ENCODE results near the gene RANBP3. TPM values are rescaled to one million over a fixed set of nuclear protein-coding genes. Genes with fewer than 3 reads are reported as not detected.
A peak's percentile ranks its signal among the peaks of the same experiment; 100 is the strongest.

RANBP3 gene
- total and polyA plus RNA-seq, 2 experiments from 2014 or later: 40.2 to 98.3 TPM

GRCh38 chr19:5880196-5880595 is 97.7 kb downstream of the RANBP3 start:
- H3K27me3 ChIP-seq (ENCODE audit: insufficient read depth): no peaks in the 10 kb centered on the region
- H3K4me3 ChIP-seq: no peak overlapping the region
- H3K4me2 ChIP-seq: peak overlapping the region; percentile 38; the same call in 1 of the 2 replicates
- ATAC-seq (no peak), DNase-seq (ENCODE audit: low spot score) (no peak)
- no peak overlapping the region for H2AFZ ChIP-seq
- H3K79me2 ChIP-seq (replicated peaks; ENCODE audit: insufficient read depth): no peaks in the 10 kb centered on the region
- H3K4me1 ChIP-seq (ENCODE audit: insufficient read depth): peaks cover 14% of the 10 kb centered on the region; the same call in 1 of the 2 replicates
- no peak overlapping the region for H3K27ac ChIP-seq (ENCODE audit: low read depth)
- TF ChIP-seq STAT1 (IDR thresholded peaks at IDR 0.05; ENCODE audit: unreplicated experiment) (no peak), CREB1 (CRISPR knock-in tag; IDR thresholded peaks at IDR 0.05; ENCODE audit: low read depth) (no peak), EZH2 (IDR thresholded peaks at IDR 0.05; ENCODE audit: low read depth, unreplicated experiment) (no peak), ETS1 (IDR thresholded peaks at IDR 0.05) (no peak), CTCF (conservative IDR thresholded peaks at IDR 0.05; ENCODE audit: low read depth in 2 of 2) (no peak), ZNF462 (CRISPR knock-in tag; IDR thresholded peaks at IDR 0.05) (no peak), ZNF331 (CRISPR knock-in tag; IDR thresholded peaks at IDR 0.05; ENCODE audit: low read depth) (no peak), REST (IDR thresholded peaks at IDR 0.05; ENCODE audit: unreplicated experiment) (no peak), POLR2AphosphoS5 (IDR thresholded peaks at IDR 0.05; ENCODE audit: low read depth) (no peak), JUNB (IDR thresholded peaks at IDR 0.05; ENCODE audit: unreplicated experiment) (no peak), NANOG (IDR thresholded peaks at IDR 0.05; ENCODE audit: borderline replicate concordance) (no peak), EZH2phosphoT487 (IDR thresholded peaks at IDR 0.05; ENCODE audit: unreplicated experiment) (no peak), ZNF114 (CRISPR knock-in tag; IDR thresholded peaks at IDR 0.05) (no peak)
- H3K36me3 Mint-ChIP-seq (ENCODE audit: low read depth): no peaks in the 10 kb centered on the region
- H3K27ac Mint-ChIP-seq: no peak overlapping the region
- no peaks in the 10 kb centered on the region for H3K9me2 ChIP-seq (ENCODE audit: insufficient read depth)
- H3F3A ChIP-seq (replicated peaks; ENCODE audit: low read depth): no peaks in the 10 kb centered on the region
- no peaks in the 10 kb centered on the region; the same call in 2 of the 3 replicates for H3K9me3 Mint-ChIP-seq
- H3K36me3 ChIP-seq (ENCODE audit: insufficient read depth): no peaks in the 10 kb centered on the region
- H3K4me3 Mint-ChIP-seq: no peak overlapping the region
- peaks cover 5% of the 10 kb centered on the region for H3K27me3 Mint-ChIP-seq (ENCODE audit: insufficient read depth, low read depth, poor library complexity)
- H3K4me1 Mint-ChIP-seq: peaks cover 14% of the 10 kb centered on the region
- no peaks in the 10 kb centered on the region for H4K20me1 ChIP-seq (replicated peaks; ENCODE audit: insufficient read depth)
